HG02973 (cell line): ENCODE measurements around the gene WWOX.
A peak's percentile ranks its signal among the peaks of the same experiment; 100 is the strongest.
"Not testable (repeated sequence)": the region's sequence is repeated elsewhere in the genome, so short reads cannot be mapped to it uniquely, and the experiment has no call there.

Source experiments
- ATAC-seq: cut with Tn5 transposase; IDR thresholded peaks from one replicate; pipeline ENCODE4 v1.9.1; 2021; ENCODE audit warnings: moderate library complexity; ENCODE audit not compliant: unreplicated experiment

The WWOX gene

GRCh38 chr16:79206889-79207288 lies 1107.4 kb downstream of the WWOX start:
- no peak for ATAC-seq

- ATAC-seq, result no peak
Observed at GRCh38 chr16:79209308-79209707, 1109.9 kb downstream of the WWOX start.

- ATAC-seq, result no peak
Observed at GRCh38 chr16:79210607-79211006, 1111.2 kb downstream of the WWOX start.

- ATAC-seq, result no peak
Observed at GRCh38 chr16:79211586-79211985, 1112.1 kb downstream of the WWOX start.

- ATAC-seq, result no peak
Observed at GRCh38 chr16:79212114-79212791, 1112.8 kb downstream of the WWOX start.

- no peak for ATAC-seq
Observed at GRCh38 chr16:79213214-79213613, 1113.8 kb downstream of the WWOX start.

GRCh38 chr16:79215289-79215688 lies 1115.8 kb downstream of the WWOX start:
- ATAC-seq, result no peak

GRCh38 chr16:79217375-79218011 lies 1118.0 kb downstream of the WWOX start:
- no peak for ATAC-seq

GRCh38 chr16:79218351-79218750 lies 1118.9 kb downstream of the WWOX start:
- no peak for ATAC-seq

- not testable (repeated sequence) for ATAC-seq
Observed at GRCh38 chr16:79225994-79226393, 1126.5 kb downstream of the WWOX start.

GRCh38 chr16:79229361-79229760 lies 1129.9 kb downstream of the WWOX start:
- ATAC-seq, result no peak

- ATAC-seq, result not testable (repeated sequence)
Observed at GRCh38 chr16:79245700-79246099, 1146.2 kb downstream of the WWOX start.

- ATAC-seq, result no peak
Observed at GRCh38 chr16:79247386-79247785, 1147.9 kb downstream of the WWOX start.

- ATAC-seq, result no peak
Observed at GRCh38 chr16:79248351-79248750, 1148.9 kb downstream of the WWOX start.

- no peak for ATAC-seq
Observed at GRCh38 chr16:79250502-79251098, 1151.1 kb downstream of the WWOX start.

- no peak for ATAC-seq
Observed at GRCh38 chr16:79253100-79253631, 1153.7 kb downstream of the WWOX start.

- ATAC-seq, result no peak
Observed at GRCh38 chr16:79257953-79258490, 1158.6 kb downstream of the WWOX start.

- not testable (repeated sequence) for ATAC-seq
Observed at GRCh38 chr16:79260890-79261289, 1161.4 kb downstream of the WWOX start.

- ATAC-seq, result no peak
Observed at GRCh38 chr16:79261481-79261940, 1162.1 kb downstream of the WWOX start.

GRCh38 chr16:79261944-79262552 lies 1162.6 kb downstream of the WWOX start:
- ATAC-seq, result peak; percentile 63
